Panc1 (cell line): Measurements from ENCODE around the gene ATP1A1. TPM values are rescaled to one million over a fixed set of nuclear protein-coding genes. Genes with fewer than 3 reads are reported as not detected.

Experiments used
- ATAC-seq: fragments of 200-7000 bp; cut with Tn5 transposase; 2 replicates; pipeline ENCODE4 v1.9.1; 2020; ENCODE audit warnings: mild to moderate bottlenecking, moderate library complexity
- BruUV-seq: library from RNA; stranded (reverse); fragments of 400-500 nt; replicated peaks from 2 replicates; lab custom pipeline; 2021; lab: Mats Ljungman, UMichigan
- CTCF ChIA-PET: fragments of 300-600 bp; sonication (Branson Sonifier 250); formaldehyde crosslinking; loops from one replicate; lab custom pipeline; 2022; ENCODE audit warnings: antibody characterized with exemption; lab: Charles Lee
- POLR2A ChIA-PET: fragments of 300-600 bp; sonication (Branson Sonifier 250); formaldehyde crosslinking; loops from one replicate; lab custom pipeline; 2022; ENCODE audit warnings: antibody characterized with exemption; lab: Charles Lee
- DNase-seq: peaks from one replicate; pipeline ENCODE4 v3.0.0-alpha.2; 2010; ENCODE audit warnings: low read depth, low spot score
- H3K27ac ChIP-seq: 2 replicates; pipeline ENCODE4 v1.5.1; 2011; ENCODE audit warnings: mild to moderate bottlenecking, low read length, inconsistent platforms
- H3K27me3 ChIP-seq: fragments of 200-500 bp; sonication (Bioruptor generic); 2 replicates; pipeline ENCODE4 v1.6.0; 2014; ENCODE audit warnings: low read length, inconsistent platforms; ENCODE audit not compliant: control insufficient read depth, insufficient read depth
- H3K36me3 ChIP-seq: fragments of 200-500 bp; sonication (Bioruptor generic); 2 replicates; pipeline ENCODE4 v1.5.1; 2014; ENCODE audit warnings: inconsistent platforms, mild to moderate bottlenecking, low read length, moderate library complexity; ENCODE audit not compliant: control insufficient read depth, insufficient read depth
- H3K4me1 ChIP-seq: 2 replicates; pipeline ENCODE4 v1.5.1; 2011; ENCODE audit warnings: inconsistent platforms, mild to moderate bottlenecking, low read length, moderate library complexity; ENCODE audit not compliant: control insufficient read depth, insufficient read depth
- H3K4me3 ChIP-seq, 2 experiments: 2 replicates each; pipeline ENCODE4 v1.5.1; 2011 to 2012; ENCODE audit warnings: low read depth in 2 of 2, low read length in 2 of 2, mild to moderate bottlenecking in 2 of 2, inconsistent platforms in 1 of 2, moderate library complexity in 1 of 2
- H3K9me3 ChIP-seq: fragments of 200-500 bp; sonication (Bioruptor generic); 2 replicates; pipeline ENCODE4 v1.5.1; 2014; ENCODE audit warnings: low read depth, mild to moderate bottlenecking, inconsistent platforms, low read length, moderate library complexity; ENCODE audit not compliant: control insufficient read depth, insufficient read depth
- CTCF ChIP-seq: fragments of 450-650 bp; IDR thresholded peaks from 2 replicates; pipeline ENCODE4 v1.5.1; 2017; ENCODE audit warnings: mild to moderate bottlenecking
- POLR2AphosphoS5 ChIP-seq: IDR thresholded peaks from 2 replicates; pipeline ENCODE4 v1.6.1; 2012; ENCODE audit warnings: mild to moderate bottlenecking, low read depth, low read length, moderate library complexity
- REST ChIP-seq, 2 experiments: IDR thresholded peaks; 2 replicates each; pipeline ENCODE4 v1.6.1; 2011 to 2012; ENCODE audit warnings: low read depth in 2 of 2, control low read depth in 1 of 2, low read length in 1 of 2, mild to moderate bottlenecking in 1 of 2, moderate library complexity in 1 of 2; ENCODE audit not compliant: insufficient read depth in 1 of 2
- SIN3A ChIP-seq: IDR thresholded peaks from 2 replicates; pipeline ENCODE4 v1.6.1; 2012; ENCODE audit warnings: low read depth, mild to moderate bottlenecking, low read length, moderate library complexity, borderline replicate concordance; ENCODE audit not compliant: insufficient read depth
- TCF7L2 ChIP-seq: IDR thresholded peaks from 2 replicates; pipeline ENCODE4 v1.6.1; 2011; ENCODE audit warnings: mild to moderate bottlenecking, low read depth, low read length, inconsistent platforms
- in situ Hi-C: cut with HindIII; loops from 2 replicates; pipeline ENCODE4 v1.10.0; 2016; ENCODE audit warnings: low sequenced_read_pairs, low pct_unique_long_range_greater_than_20kb
- intact Hi-C: fragments of 100-400 bp; cut with micrococcal nuclease; formaldehyde crosslinking; loops from one replicate; pipeline ENCODE4 v1.10.0; 2022; ENCODE audit not compliant: unreplicated experiment
- total RNA-seq: library from RNA; stranded (reverse); gene quantifications from one replicate; pipeline ENCODE4 v1.2.1, GENCODE V29; 2021; ENCODE audit not compliant: unreplicated experiment

Gene ATP1A1
- total RNA-seq, 1 experiment from 2014 or later, result 131 TPM

DNA sequence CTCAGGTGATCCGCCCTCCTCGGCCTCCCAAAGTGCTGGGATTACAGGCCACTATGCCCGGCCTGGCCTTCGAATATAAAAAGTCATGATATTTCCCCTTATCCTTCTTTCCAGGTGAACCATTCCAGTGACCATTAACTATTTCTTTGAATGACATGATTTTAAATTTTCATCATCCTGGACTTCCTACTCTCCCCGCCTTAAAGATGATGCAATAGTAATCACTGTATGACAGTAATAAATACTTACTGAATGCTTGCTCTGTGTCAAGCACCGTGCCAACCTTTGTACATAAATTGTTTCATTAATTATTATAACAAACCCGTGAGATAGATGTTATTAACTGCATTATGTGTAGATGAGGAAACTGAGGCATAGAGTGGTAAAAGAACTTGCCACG is 19.9 kb upstream of the ATP1A1 start:
- POLR2A ChIA-PET, result no interaction called here
- Histone ChIP-seq H3K4me1 (no peaks in the 10 kb centered on the region), H3K4me3 (no peak overlapping the region), H3K36me3 (no peaks in the 10 kb centered on the region), H3K27me3 (no peaks in the 10 kb centered on the region; the same call in 1 of the 2 replicates), H3K27ac (no peak overlapping the region), H3K9me3 (no peaks in the 10 kb centered on the region)
- no peak for DNase-seq
- intact Hi-C loops, result no loop called here
- no TSS peak for BruUV-seq
- in situ Hi-C loops, result no loop called here
- TF ChIP-seq REST (IDR thresholded peaks at IDR 0.05; ENCODE audit: insufficient read depth in 1 of 2, low read depth in 2 of 2, low read length in 1 of 2) (no peak), CTCF (no peak), POLR2AphosphoS5 (no peak), TCF7L2 (no peak), SIN3A (no peak)
- CTCF ChIA-PET, result no interaction called here
- no peak for ATAC-seq

- no peak for DNase-seq
- POLR2A ChIA-PET, result no interaction called here
- CTCF ChIA-PET, result no interaction called here
- no peaks in the 10 kb centered on the region for H3K9me3 ChIP-seq
- no peak overlapping the region for H3K27ac ChIP-seq
- H3K36me3 ChIP-seq, result no peaks in the 10 kb centered on the region
- no peak for ATAC-seq
- intact Hi-C loops (no loop called here), in situ Hi-C loops (no loop called here)
- no peak for TF ChIP-seq REST (IDR thresholded peaks at IDR 0.05; ENCODE audit: insufficient read depth in 1 of 2, low read depth in 2 of 2, low read length in 1 of 2)
- H3K27me3 ChIP-seq, result no peaks in the 10 kb centered on the region
- H3K4me1 ChIP-seq, result no peaks in the 10 kb centered on the region
- BruUV-seq, result no TSS peak
- H3K4me3 ChIP-seq, result no peak overlapping the region
Observed at GRCh38 chr1:116356067-116356466, 17.0 kb upstream of the ATP1A1 start.
